Measurements from ENCODE around the gene SLC5A2. TPM values are rescaled to one million over a fixed set of nuclear protein-coding genes. Genes with fewer than 3 reads are reported as not detected.
"Not testable (repeated sequence)": the region's sequence is repeated elsewhere in the genome, so short reads cannot be mapped to it uniquely, and the experiment has no call there.

SLC5A2 gene
- total RNA-seq: under 1 TPM in 1 of 2 experiments, not detected in 1; 0.08 TPM

- Mint-ChIP-seq H3K36me3 (no peaks in the 10 kb centered on the region), H3K4me1 (peaks cover 4% of the 10 kb centered on the region), H3K4me3 (no peak within 1 kb of the TSS), H3K27me3 (no peaks in the 10 kb centered on the region), H3K9me3 (no peaks in the 10 kb centered on the region), H3K27ac (no peak within 1 kb of the TSS)
- no peak for DNase-seq
Measured at GRCh38 chr16:31483081-31483480, at the start of gene SLC5A2. Gene SLC5A2 (plus strand): TSS chr16:31483123. CDS start chr16:31483137, 14 bp downstream.

GRCh38 chr16:31435341-31436220 lies 47.3 kb upstream of the SLC5A2 start:
- H3K9me3 Mint-ChIP-seq: no peaks in the 10 kb centered on the region
- no peaks in the 10 kb centered on the region for H3K27me3 Mint-ChIP-seq
- no peak overlapping the region for H3K4me3 Mint-ChIP-seq
- no peaks in the 10 kb centered on the region for H3K36me3 Mint-ChIP-seq
- H3K4me1 Mint-ChIP-seq: peaks cover 16% of the 10 kb centered on the region
- no peak for DNase-seq
- no peak overlapping the region for H3K27ac Mint-ChIP-seq

GRCh38 chr16:31436221-31437045 lies 46.5 kb upstream of the SLC5A2 start:
- Mint-ChIP-seq H3K36me3 (no peaks in the 10 kb centered on the region), H3K4me3 (no peak overlapping the region), H3K27ac (no peak overlapping the region), H3K4me1 (peaks cover 13% of the 10 kb centered on the region), H3K9me3 (no peaks in the 10 kb centered on the region), H3K27me3 (no peaks in the 10 kb centered on the region)
- DNase-seq: no peak

GRCh38 chr16:31438414-31438813 lies 44.5 kb upstream of the SLC5A2 start:
- Mint-ChIP-seq H3K4me3 (no peak overlapping the region), H3K27me3 (peaks cover 3% of the 10 kb centered on the region), H3K4me1 (peaks cover 17% of the 10 kb centered on the region), H3K36me3 (no peaks in the 10 kb centered on the region), H3K9me3 (no peaks in the 10 kb centered on the region), H3K27ac (no peak overlapping the region)
- no peak for DNase-seq

- not testable (repeated sequence) for H3K9me3 Mint-ChIP-seq, DNase-seq, H3K27ac Mint-ChIP-seq, H3K36me3 Mint-ChIP-seq, H3K27me3 Mint-ChIP-seq, H3K4me3 Mint-ChIP-seq
- H3K4me1 Mint-ChIP-seq: peaks cover 17% of the 10 kb centered on the region
Measured at GRCh38 chr16:31439023-31439422, 43.9 kb upstream of the SLC5A2 start.

GRCh38 chr16:31439519-31439918 lies 43.4 kb upstream of the SLC5A2 start:
- H3K4me1 Mint-ChIP-seq: peaks cover 17% of the 10 kb centered on the region

GRCh38 chr16:31440516-31441184 lies 42.3 kb upstream of the SLC5A2 start:
- peaks cover 17% of the 10 kb centered on the region for H3K4me1 Mint-ChIP-seq
- H3K9me3 Mint-ChIP-seq: no peaks in the 10 kb centered on the region
- no peak overlapping the region for H3K4me3 Mint-ChIP-seq
- H3K27me3 Mint-ChIP-seq: peaks cover 3% of the 10 kb centered on the region
- no peak overlapping the region for H3K27ac Mint-ChIP-seq
- DNase-seq: no peak
- no peaks in the 10 kb centered on the region for H3K36me3 Mint-ChIP-seq

More at GRCh38 chr16:31439519-31439918, 43.4 kb upstream of the SLC5A2 start:
- no peak for DNase-seq
- no peaks in the 10 kb centered on the region for H3K36me3 Mint-ChIP-seq
- H3K9me3 Mint-ChIP-seq: no peaks in the 10 kb centered on the region
- no peak overlapping the region for H3K4me3 Mint-ChIP-seq
- H3K27ac Mint-ChIP-seq: no peak overlapping the region
- H3K27me3 Mint-ChIP-seq: peaks cover 3% of the 10 kb centered on the region

- Mint-ChIP-seq H3K4me1 (peaks cover 17% of the 10 kb centered on the region), H3K9me3 (no peaks in the 10 kb centered on the region), H3K27ac (no peak overlapping the region), H3K27me3 (peaks cover 3% of the 10 kb centered on the region), H3K36me3 (no peaks in the 10 kb centered on the region), H3K4me3 (peak overlapping the region; percentile 65)
- DNase-seq: no peak
Measured at GRCh38 chr16:31441956-31442355, 41.0 kb upstream of the SLC5A2 start.

GRCh38 chr16:31445931-31446330 lies 37.0 kb upstream of the SLC5A2 start:
- H3K4me3 Mint-ChIP-seq, H3K9me3 Mint-ChIP-seq, DNase-seq, H3K27ac Mint-ChIP-seq, H3K27me3 Mint-ChIP-seq, H3K4me1 Mint-ChIP-seq, H3K36me3 Mint-ChIP-seq: not testable (repeated sequence)

GRCh38 chr16:31451201-31451600 lies 31.7 kb upstream of the SLC5A2 start:
- Mint-ChIP-seq H3K4me3 (no peak overlapping the region), H3K27me3 (no peaks in the 10 kb centered on the region), H3K36me3 (peaks cover 13% of the 10 kb centered on the region), H3K4me1 (peaks cover 24% of the 10 kb centered on the region), H3K9me3 (no peaks in the 10 kb centered on the region), H3K27ac (no peak overlapping the region)
- no peak for DNase-seq

GRCh38 chr16:31451681-31452351 lies 31.1 kb upstream of the SLC5A2 start:
- no peak overlapping the region for H3K4me3 Mint-ChIP-seq
- H3K36me3 Mint-ChIP-seq: peaks cover 15% of the 10 kb centered on the region
- DNase-seq: no peak
- H3K27ac Mint-ChIP-seq: peak overlapping the region; percentile 35
- H3K9me3 Mint-ChIP-seq: no peaks in the 10 kb centered on the region
- peaks cover 28% of the 10 kb centered on the region for H3K4me1 Mint-ChIP-seq
- no peaks in the 10 kb centered on the region for H3K27me3 Mint-ChIP-seq

GRCh38 chr16:31452631-31453106 lies 30.3 kb upstream of the SLC5A2 start:
- H3K9me3 Mint-ChIP-seq: no peaks in the 10 kb centered on the region
- peak overlapping the region; percentile 48 for H3K27ac Mint-ChIP-seq
- H3K36me3 Mint-ChIP-seq: peaks cover 24% of the 10 kb centered on the region

GRCh38 chr16:31453255-31454204 lies 29.4 kb upstream of the SLC5A2 start:
- Mint-ChIP-seq H3K9me3 (no peaks in the 10 kb centered on the region), H3K27me3 (no peaks in the 10 kb centered on the region), H3K36me3 (peaks cover 30% of the 10 kb centered on the region), H3K4me1 (peaks cover 38% of the 10 kb centered on the region), H3K4me3 (no peak overlapping the region), H3K27ac (peak overlapping the region; percentile 5)
- DNase-seq: no peak

More at GRCh38 chr16:31452631-31453106, 30.3 kb upstream of the SLC5A2 start:
- DNase-seq: no peak
- Mint-ChIP-seq H3K4me1 (peaks cover 34% of the 10 kb centered on the region), H3K4me3 (no peak overlapping the region), H3K27me3 (no peaks in the 10 kb centered on the region)

Data from activated naive CD8-positive, alpha-beta T cell treated with anti-CD3 and anti-CD28 coated beads for 36 hours (primary cell).